ENCODE data around the gene SLC8A2. TPM values are rescaled to one million over a fixed set of nuclear protein-coding genes. Genes with fewer than 3 reads are reported as not detected.

SLC8A2 gene
- total and polyA plus RNA-seq, 2 of the 4 experiments (the other 2 are of a cell fraction): 0.05 TPM; not detected in 1

DNA sequence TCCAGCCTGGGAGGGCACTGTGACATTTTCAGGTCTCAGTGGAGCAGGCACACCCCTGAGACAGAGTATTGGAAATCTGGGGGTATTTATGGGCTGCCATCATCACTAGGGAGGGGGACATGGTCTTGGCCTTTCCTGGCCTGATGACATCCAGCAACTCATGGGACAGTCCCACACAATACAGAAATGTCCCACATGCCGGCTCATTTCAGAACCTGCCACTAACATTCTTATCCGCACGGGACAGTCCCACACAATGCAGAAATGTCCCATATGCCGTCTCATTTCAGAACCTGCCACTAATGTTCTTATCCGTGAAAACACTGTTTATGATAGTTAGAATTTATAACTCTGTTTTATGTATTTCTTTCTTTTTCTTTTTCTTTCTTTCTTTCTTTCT is 9.8 kb downstream of the SLC8A2 start:
- no peak overlapping the region for H2AK9ac ChIP-seq (replicated peaks; ENCODE audit: low read depth, low read length, poor library complexity)
- H2BK5ac ChIP-seq (ENCODE audit: low read depth, low read length, poor library complexity, severe bottlenecking): no peak overlapping the region
- H3K4me2 ChIP-seq (ENCODE audit: low read depth, low read length): no peak overlapping the region
- intact Hi-C loops (cut with micrococcal nuclease): no loop called here
- H2BK15ac ChIP-seq (ENCODE audit: low read depth, low read length): no peak overlapping the region
- no peak overlapping the region for H3K14ac ChIP-seq (replicated peaks; ENCODE audit: low read depth, low read length)
- H3K9ac ChIP-seq (ENCODE audit: low read depth, low read length): no peak overlapping the region
- no peak overlapping the region for H3K4me3 ChIP-seq (ENCODE audit: insufficient read depth, low read depth, low read length)
- H4K8ac ChIP-seq (ENCODE audit: low read depth in 2 of 2, low read length in 2 of 2): no peak overlapping the region
- no peaks in the 10 kb centered on the region for H3K79me1 ChIP-seq (ENCODE audit: low read depth in 1 of 2, low read length in 2 of 2)
- ATAC-seq (ENCODE audit: low read depth) (no peak), DNase-seq (no peak)
- no peak overlapping the region for H3K18ac ChIP-seq (ENCODE audit: low read depth, low read length)
- POLR2A ChIA-PET (ENCODE audit: unreplicated experiment): no interaction called here
- no peak overlapping the region for H3K23ac ChIP-seq (ENCODE audit: low read depth, low read length)
- H3K9me3 ChIP-seq (ENCODE audit: control insufficient read depth, insufficient read depth, low read length): peaks cover 6% of the 10 kb centered on the region; the same call in 1 of the 2 replicates
- H3K27me3 ChIP-seq (ENCODE audit: control insufficient read depth, insufficient read depth, low read length): peaks cover 54% of the 10 kb centered on the region
- peaks cover 4% of the 10 kb centered on the region; the same call in 1 of the 2 replicates for H3K9me1 ChIP-seq (ENCODE audit: insufficient read depth, low read length)
- no peak overlapping the region for H3K4ac ChIP-seq (ENCODE audit: low read depth, low read length)
- H2AFZ ChIP-seq (replicated peaks; ENCODE audit: low read length, poor library complexity): no peak overlapping the region
- H2AK5ac ChIP-seq (ENCODE audit: low read depth, low read length): no peak overlapping the region
- H4K5ac ChIP-seq (ENCODE audit: low read depth, low read length): no peak overlapping the region
- BruUV-seq (replicated peaks): no TSS peak
- no peaks in the 10 kb centered on the region for H4K20me1 ChIP-seq (ENCODE audit: insufficient read depth, low read length)
- in situ Hi-C loops (cut with MboI; ENCODE audit: low sequenced_read_pairs): no loop called here
- H2BK120ac ChIP-seq (ENCODE audit: low read depth, low read length): no peak overlapping the region
- no peak overlapping the region for H4K91ac ChIP-seq (ENCODE audit: insufficient read depth, low read depth, low read length)
- no peak overlapping the region for H3K56ac ChIP-seq (ENCODE audit: extremely low read depth, insufficient read depth, low read length)
- H3K27ac ChIP-seq (ENCODE audit: insufficient read depth, low read length): no peak overlapping the region
- H3K4me1 ChIP-seq (ENCODE audit: control insufficient read depth, insufficient read depth, low read length): no peaks in the 10 kb centered on the region
- dilution Hi-C loops (cut with HindIII; ENCODE audit: low sequenced_read_pairs, unreplicated experiment): no loop called here
- CTCF ChIA-PET: no interaction called here
- H2BK20ac ChIP-seq (ENCODE audit: low read depth, low read length): no peak overlapping the region
- WGBS, 2 experiments (ENCODE audit: extremely low coverage in 2 of 2, insufficient read length in 1 of 2): no CpG with 5 or more reads among the region's 5 CpGs
- TF ChIP-seq CEBPB (IDR thresholded peaks at IDR 0.05; ENCODE audit: low read depth, low read length) (no peak), NFE2L2 (IDR thresholded peaks at IDR 0.05; ENCODE audit: low read depth, low read length) (no peak), BHLHE40 (IDR thresholded peaks at IDR 0.05; ENCODE audit: low read depth, low read length) (no peak), RFX5 (IDR thresholded peaks at IDR 0.05; ENCODE audit: low read depth, low read length) (no peak), SMC3 (IDR thresholded peaks at IDR 0.05; ENCODE audit: low read depth, low read length) (no peak), RCOR1 (IDR thresholded peaks at IDR 0.05; ENCODE audit: insufficient replicate concordance, low read length) (no peak), CHD1 (IDR thresholded peaks at IDR 0.05; ENCODE audit: low read depth, low read length) (no peak), MAFK (IDR thresholded peaks at IDR 0.05; ENCODE audit: low read depth, low read length) (no peak)
- TF ChIP-seq, protein P1, sequence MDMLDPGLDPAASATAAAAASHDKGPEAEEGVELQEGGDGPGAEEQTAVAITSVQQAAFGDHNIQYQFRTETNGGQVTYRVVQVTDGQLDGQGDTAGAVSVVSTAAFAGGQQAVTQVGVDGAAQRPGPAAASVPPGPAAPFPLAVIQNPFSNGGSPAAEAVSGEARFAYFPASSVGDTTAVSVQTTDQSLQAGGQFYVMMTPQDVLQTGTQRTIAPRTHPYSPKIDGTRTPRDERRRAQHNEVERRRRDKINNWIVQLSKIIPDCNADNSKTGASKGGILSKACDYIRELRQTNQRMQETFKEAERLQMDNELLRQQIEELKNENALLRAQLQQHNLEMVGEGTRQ (IDR thresholded peaks at IDR 0.05; ENCODE audit: low read depth, low read length): no peak
- H3K36me3 ChIP-seq (ENCODE audit: control insufficient read depth, insufficient read depth, low read length): no peaks in the 10 kb centered on the region

Measured in IMR-90 (cell line).